D341Med (cell line): ENCODE measurements around the gene RABL6.
A peak's percentile ranks its signal among the peaks of the same experiment; 100 is the strongest.
"Not testable (repeated sequence)": the region's sequence is repeated elsewhere in the genome, so short reads cannot be mapped to it uniquely, and the experiment has no call there.

ENCODE experiments used
- DNase-seq: peaks from one replicate; pipeline ENCODE4 v3.0.0; 2012; ENCODE audit warnings: low spot score

Gene RABL6

DNA sequence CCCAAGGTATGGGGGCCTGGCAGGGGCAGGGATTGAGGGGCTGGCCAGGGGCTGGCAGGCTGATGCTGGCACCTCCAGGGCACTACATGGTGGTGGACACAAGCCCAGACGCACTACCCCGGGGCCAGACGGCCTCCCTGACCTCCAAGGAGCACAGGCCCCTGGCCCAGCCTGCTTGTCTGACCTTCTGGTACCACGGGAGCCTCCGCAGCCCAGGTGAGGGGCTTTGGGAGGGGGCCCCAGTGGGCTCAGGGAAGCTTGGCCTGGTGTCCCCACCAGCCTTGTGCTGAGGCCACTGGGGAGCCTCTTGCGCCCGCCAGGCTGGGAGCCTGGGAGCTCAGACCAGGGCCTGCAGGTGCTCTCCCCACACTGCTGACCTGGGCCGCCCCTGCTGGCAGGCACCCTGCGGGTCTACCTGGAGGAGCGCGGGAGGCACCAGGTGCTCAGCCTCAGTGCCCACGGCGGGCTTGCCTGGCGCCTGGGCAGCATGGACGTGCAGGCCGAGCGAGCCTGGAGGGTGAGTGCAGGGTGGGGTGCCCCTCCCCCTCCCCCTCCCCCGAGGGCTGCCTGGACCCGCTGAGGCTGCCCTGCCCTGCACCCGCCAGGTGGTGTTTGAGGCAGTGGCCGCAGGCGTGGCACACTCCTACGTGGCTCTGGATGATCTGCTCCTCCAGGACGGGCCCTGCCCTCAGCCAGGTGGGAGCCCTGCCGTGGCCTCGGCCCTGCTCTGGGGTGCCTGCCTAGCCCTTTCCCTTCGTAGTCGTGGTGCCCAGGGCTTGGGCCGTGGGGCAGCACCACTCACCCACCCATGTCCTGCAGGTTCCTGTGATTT is 50.0 kb downstream of the RABL6 start:
- no peak for DNase-seq

DNA sequence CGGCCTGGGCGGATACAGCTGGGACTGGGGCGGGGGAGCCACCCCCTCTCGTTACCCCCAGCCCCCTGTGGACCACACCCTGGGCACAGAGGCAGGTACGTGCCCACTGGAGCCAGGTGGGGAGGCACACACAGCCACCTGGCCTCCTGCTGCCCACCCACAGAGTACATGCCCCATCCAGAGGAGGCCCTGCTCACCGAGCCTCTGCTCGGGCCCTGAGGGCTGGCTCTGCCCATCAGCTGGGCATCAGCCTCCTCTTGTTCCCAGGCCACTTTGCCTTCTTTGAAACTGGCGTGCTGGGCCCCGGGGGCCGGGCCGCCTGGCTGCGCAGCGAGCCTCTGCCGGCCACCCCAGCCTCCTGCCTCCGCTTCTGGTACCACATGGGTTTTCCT is 50.7 kb downstream of the RABL6 start:
- DNase-seq: no peak

GRCh38 chr9:136858844-136859757 is 51.4 kb downstream of the RABL6 start:
- no peak for DNase-seq

GRCh38 chr9:136860529-136860928 is 52.8 kb downstream of the RABL6 start:
- DNase-seq: no peak

DNA sequence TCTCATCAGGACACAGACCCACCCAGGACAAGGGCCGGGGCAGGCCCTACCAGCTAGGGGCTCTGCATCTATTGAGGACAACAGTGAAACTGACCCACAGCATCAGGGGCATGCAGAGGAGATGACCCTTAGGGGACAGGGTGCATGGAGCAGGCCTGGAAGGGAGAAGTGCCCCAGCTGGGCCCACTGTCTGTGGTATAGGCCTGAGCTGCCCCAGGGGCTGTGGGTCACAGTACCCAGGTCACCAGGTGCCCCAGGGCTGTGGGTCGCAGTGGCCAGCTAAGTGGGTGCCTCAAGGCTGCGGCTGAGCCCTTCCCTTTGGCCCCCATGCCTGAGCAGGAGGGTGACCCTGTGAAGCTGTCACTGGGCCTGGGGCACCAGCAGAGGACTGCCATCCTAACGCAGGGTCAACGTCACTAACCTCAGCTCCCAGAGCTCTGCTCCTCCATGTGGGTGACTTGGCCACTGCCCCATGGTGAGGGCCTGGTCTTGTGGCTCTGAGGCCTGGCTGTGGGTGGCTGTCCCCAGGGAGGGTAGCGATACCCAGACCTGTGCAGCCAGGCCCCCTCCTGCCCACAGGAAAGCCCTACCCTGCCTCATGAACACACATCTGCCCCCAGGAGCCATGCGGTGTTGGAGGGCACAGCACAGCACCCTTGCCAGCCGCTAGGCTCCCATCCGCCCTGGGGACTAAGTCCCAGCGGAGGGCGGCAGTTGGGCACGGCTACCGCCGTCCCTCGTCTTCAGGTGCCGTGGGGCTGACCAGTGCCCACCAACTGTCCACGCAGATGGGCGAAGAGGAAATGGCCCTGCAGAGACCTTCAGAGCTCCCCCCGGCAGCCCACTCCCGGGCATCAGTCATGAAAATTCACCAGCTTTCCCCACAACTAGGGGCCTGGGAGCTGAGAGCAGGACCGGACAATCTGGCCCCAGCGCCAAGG is 53.5 kb downstream of the RABL6 start:
- no peak for DNase-seq

DNA sequence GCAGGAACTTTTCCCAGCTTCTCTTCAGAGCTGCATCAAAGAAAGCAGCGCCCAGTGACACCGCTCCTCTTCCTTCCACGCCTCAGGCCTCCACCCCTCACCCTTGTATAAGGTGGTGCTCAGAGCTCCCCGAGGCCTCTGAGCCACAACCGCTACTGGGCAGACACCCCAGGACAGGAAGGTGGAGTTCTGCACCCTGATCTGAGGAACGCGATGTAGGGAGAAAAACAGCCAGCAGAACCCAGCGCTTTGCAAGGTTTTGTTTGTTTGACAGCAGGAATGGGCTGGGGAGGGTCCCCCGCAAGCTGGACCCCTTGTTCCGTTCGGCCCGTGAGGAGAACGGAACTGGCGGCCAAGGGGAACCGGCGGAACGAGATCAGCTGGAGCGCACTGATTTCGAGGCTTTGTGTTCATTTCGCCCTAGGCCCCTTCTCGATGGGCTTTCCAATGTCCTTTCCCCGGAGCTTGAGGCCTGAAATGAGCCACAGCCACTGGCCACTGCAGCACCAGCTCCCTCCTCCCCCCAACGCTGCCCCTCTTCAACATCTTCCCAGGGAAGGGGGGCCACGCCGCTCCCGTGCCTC is 54.2 kb downstream of the RABL6 start:
- no peak for DNase-seq

DNA sequence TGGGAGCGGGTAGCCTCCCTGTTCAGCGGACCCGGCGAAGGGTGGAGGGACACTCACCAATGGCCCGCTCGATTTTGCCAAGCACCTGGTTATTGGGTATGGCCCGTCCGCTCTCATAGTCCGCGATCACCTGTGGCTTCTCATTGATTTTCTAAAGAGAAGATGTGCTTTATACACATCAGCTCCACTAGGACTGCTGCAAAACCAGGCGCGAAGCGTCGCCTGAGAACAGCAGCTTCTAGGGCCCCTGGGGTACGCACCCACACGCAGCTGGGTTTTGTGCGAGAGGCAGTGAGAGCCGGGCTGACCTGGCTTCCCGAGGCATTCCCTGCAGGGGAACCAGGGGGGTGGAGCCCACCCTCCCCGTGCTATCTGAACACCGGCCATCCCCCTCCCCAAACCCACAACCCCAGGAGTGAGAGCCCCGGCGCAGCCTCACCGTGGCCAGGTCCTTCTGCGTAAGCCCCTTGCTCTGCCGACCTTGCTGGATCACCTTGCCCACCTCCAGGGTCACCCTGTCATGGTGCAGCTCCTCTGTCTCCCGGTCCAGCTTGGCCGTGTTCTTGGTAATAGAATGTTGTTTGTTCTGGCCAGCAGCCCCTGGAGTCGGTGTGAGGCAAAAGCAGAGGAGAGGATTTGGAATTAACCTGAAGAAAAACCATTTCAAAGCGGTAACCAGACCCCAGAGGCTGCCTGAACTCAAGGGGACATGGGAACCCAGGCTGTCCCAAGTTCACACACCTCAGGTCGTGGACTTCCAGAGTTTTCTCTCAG is 55.3 kb downstream of the RABL6 start:
- DNase-seq: no peak

DNA sequence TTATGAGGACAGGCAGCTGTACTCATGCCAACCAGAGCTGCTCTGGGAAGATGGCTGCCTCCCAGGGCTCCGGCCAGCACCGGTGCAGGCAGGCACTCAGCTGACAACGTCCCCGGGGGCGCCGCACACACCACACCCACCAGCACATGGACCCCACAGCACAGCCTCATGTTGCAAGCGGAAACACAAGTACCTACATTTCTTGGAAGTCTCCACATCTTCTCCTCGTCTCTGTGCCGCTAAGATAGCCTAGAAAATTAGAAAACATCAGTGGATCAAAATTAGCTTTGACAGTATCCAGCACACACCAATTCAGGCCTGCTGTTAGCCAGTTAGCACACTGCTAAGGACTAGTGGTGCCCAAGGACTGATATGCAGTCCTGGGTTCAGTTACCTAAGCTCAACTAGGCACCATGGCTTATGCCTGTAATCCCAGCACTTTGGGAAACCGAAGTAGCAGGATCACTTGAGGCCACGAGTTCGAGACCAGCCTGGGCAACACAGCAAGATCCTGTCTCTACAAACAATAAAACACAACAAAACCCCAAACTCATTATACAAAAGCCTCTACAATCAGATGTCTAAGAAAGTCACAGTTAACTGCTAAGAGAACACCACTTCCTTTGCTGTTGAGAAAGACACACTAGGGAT is 56.0 kb downstream of the RABL6 start:
- no peak for DNase-seq

- no peak for DNase-seq
Measured at GRCh38 chr9:136865041-136865767, 57.5 kb downstream of the RABL6 start.

DNA sequence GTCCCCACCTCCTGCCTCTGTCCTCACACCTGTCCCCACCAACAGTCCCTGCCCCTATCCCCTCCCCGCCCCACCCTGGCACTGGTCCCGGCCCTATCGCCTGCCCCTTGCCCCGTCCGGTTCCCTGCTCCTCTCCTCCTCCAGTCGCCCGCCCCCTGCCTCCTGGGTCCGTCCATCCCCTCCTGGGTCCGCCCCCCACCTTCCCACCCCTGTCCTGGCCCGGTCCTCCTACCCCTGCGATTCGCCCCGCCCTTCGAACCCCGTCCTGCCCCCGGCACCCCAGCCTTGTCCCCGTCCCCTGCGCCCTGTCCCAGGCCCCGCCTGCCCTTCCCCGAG is 58.0 kb downstream of the RABL6 start:
- DNase-seq: no peak

DNA sequence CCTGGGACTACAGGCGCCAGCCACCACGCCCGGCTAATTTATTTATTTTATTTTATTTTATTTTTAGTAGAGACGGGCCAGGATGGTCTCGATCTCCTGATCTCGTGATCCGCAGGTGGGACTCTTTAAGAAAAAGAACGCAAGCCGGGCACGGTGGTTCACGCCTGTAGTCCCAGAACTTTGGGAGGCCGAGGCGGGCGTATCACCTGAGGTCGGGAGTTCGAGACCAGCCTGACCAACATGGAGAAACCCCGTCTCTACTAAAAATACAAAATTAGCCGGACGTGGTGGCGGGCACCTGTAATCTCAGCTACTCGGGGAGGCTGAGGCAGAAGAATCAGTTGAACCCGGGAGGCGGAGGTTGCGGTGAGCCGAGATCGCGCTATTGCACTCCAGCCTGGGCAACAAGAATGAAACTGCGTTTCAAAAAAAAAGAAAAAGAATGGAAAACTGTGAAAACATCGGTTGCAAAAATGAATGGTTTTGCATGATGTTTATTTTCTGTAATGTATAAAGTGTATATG is 59.2 kb downstream of the RABL6 start:
- DNase-seq: not testable (repeated sequence)

DNA sequence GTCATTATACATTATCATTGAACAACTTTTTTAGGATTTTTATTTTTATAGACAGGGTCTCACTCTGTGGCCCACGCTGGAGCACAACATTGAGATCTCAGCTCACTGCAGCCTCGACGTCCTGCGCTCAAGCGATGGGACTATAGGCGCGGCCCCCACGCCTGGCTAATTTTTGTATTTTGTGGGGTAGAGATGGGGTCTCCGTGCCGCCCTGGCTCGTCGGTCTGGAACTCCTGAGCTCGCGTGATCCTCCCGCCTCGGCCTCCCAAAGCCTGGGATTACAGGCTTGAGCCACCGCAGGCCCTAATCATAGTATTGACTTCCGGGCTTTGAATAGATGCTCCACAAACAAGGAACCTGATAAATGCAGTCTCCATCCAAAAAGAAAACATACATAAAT is 59.7 kb downstream of the RABL6 start:
- peak; percentile 2 for DNase-seq

GRCh38 chr9:136867917-136868316 is 60.2 kb downstream of the RABL6 start:
- peak; percentile 7 for DNase-seq

GRCh38 chr9:136868644-136869043 is 60.9 kb downstream of the RABL6 start:
- peak; percentile 20 for DNase-seq

DNA sequence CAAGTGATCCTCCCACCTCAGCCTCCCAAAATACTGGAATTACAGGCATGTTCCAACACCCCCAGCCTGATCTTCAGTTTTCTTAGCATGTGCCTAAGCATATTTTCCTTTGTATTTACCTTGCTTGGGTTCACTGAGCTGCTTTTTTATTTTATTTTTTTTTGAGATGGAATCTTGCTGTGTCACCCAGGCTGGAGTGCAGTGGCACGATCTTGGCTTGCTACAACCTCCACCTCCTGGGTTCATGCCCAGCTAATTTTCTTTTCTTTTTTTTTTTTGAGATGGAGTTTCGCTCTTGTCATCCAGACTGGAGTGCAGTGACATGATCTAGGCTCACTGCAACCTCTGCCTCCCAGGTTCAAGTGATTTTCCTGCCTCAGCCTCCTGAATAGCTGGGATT is 61.9 kb downstream of the RABL6 start:
- DNase-seq: not testable (repeated sequence)

GRCh38 chr9:136875155-136875554 is 67.4 kb downstream of the RABL6 start:
- DNase-seq: no peak

DNA sequence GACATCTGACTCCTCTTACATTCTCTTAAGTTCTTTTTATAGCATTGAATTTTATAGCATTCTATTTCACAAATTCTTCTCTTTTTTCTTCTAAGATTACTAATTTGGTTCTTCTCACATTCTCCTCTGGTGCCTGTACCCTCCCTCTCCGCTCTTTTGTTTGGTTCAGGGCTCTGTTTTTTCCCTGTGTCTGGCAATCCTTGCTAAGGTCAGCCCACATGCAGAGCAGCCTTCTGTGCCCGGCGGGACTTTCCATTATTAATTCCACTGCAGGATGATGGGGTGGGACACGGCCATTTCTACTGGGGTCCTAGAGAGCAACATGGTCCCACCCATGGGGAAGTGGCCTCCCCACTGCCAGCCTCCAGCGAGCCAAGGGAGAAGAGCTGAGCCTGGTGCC is 68.7 kb downstream of the RABL6 start:
- DNase-seq: no peak

GRCh38 chr9:136880651-136881050 is 72.9 kb downstream of the RABL6 start:
- DNase-seq: peak; percentile 36

GRCh38 chr9:136881691-136882108 is 74.0 kb downstream of the RABL6 start:
- DNase-seq: peak; percentile 15
